Measurements from ENCODE around the gene HPRT1.

Gene HPRT1

GRCh38 chrX:134501941-134502340, 42.0 kb downstream of the HPRT1 start:
- Histone ChIP-seq H3K4me3 (replicated peaks; ENCODE audit: low read depth, low read length) (no peak overlapping the region), H3K36me3 (ENCODE audit: control insufficient read depth, insufficient read depth, low read length) (no peaks in the 10 kb centered on the region), H3K27me3 (replicated peaks; ENCODE audit: control insufficient read depth, insufficient read depth, low read length) (no peaks in the 10 kb centered on the region)
- TF ChIP-seq CTCF (IDR thresholded peaks at IDR 0.05; ENCODE audit: insufficient read depth, low read length, poor library complexity, severe bottlenecking): no peak
- DNase-seq (ENCODE audit: extremely low read depth, insufficient read length): no peak

GRCh38 chrX:134502686-134503085, 42.7 kb downstream of the HPRT1 start:
- Histone ChIP-seq H3K4me3 (replicated peaks; ENCODE audit: low read depth, low read length) (no peak overlapping the region), H3K27me3 (replicated peaks; ENCODE audit: control insufficient read depth, insufficient read depth, low read length) (no peaks in the 10 kb centered on the region), H3K36me3 (ENCODE audit: control insufficient read depth, insufficient read depth, low read length) (no peaks in the 10 kb centered on the region; the same call in 1 of the 2 replicates)
- DNase-seq (ENCODE audit: extremely low read depth, insufficient read length): no peak
- no peak for TF ChIP-seq CTCF (IDR thresholded peaks at IDR 0.05; ENCODE audit: insufficient read depth, low read length, poor library complexity, severe bottlenecking)

GRCh38 chrX:134512566-134512965, 52.6 kb downstream of the HPRT1 start:
- H3K4me3 ChIP-seq (replicated peaks; ENCODE audit: low read depth, low read length): no peak overlapping the region
- H3K36me3 ChIP-seq (ENCODE audit: control insufficient read depth, insufficient read depth, low read length): no peaks in the 10 kb centered on the region
- no peak for DNase-seq (ENCODE audit: extremely low read depth, insufficient read length)
- TF ChIP-seq CTCF (IDR thresholded peaks at IDR 0.05; ENCODE audit: insufficient read depth, low read length, poor library complexity, severe bottlenecking): no peak
- no peaks in the 10 kb centered on the region for H3K27me3 ChIP-seq (replicated peaks; ENCODE audit: control insufficient read depth, insufficient read depth, low read length)

GRCh38 chrX:134513091-134513490, 53.1 kb downstream of the HPRT1 start:
- Histone ChIP-seq H3K36me3 (ENCODE audit: control insufficient read depth, insufficient read depth, low read length) (no peaks in the 10 kb centered on the region), H3K4me3 (replicated peaks; ENCODE audit: low read depth, low read length) (no peak overlapping the region), H3K27me3 (replicated peaks; ENCODE audit: control insufficient read depth, insufficient read depth, low read length) (no peaks in the 10 kb centered on the region)
- no peak for TF ChIP-seq CTCF (IDR thresholded peaks at IDR 0.05; ENCODE audit: insufficient read depth, low read length, poor library complexity, severe bottlenecking)
- no peak for DNase-seq (ENCODE audit: extremely low read depth, insufficient read length)

GRCh38 chrX:134520860-134521390, 61.0 kb downstream of the HPRT1 start:
- H3K36me3 ChIP-seq (ENCODE audit: control insufficient read depth, insufficient read depth, low read length): no peaks in the 10 kb centered on the region
- no peak for DNase-seq (ENCODE audit: extremely low read depth, insufficient read length)
- no peak overlapping the region for H3K4me3 ChIP-seq (replicated peaks; ENCODE audit: low read depth, low read length)
- TF ChIP-seq CTCF (IDR thresholded peaks at IDR 0.05; ENCODE audit: insufficient read depth, low read length, poor library complexity, severe bottlenecking): peak; percentile 71
- no peaks in the 10 kb centered on the region for H3K27me3 ChIP-seq (replicated peaks; ENCODE audit: control insufficient read depth, insufficient read depth, low read length)

- H3K27me3 ChIP-seq (replicated peaks; ENCODE audit: control insufficient read depth, insufficient read depth, low read length): no peaks in the 10 kb centered on the region
- H3K4me3 ChIP-seq (replicated peaks; ENCODE audit: low read depth, low read length): no peak overlapping the region
- no peak for TF ChIP-seq CTCF (IDR thresholded peaks at IDR 0.05; ENCODE audit: insufficient read depth, low read length, poor library complexity, severe bottlenecking)
- no peak for DNase-seq (ENCODE audit: extremely low read depth, insufficient read length)
- H3K36me3 ChIP-seq (ENCODE audit: control insufficient read depth, insufficient read depth, low read length): no peaks in the 10 kb centered on the region
Measured at GRCh38 chrX:134524181-134524580, 64.2 kb downstream of the HPRT1 start.
